ENCODE measurements around the gene GDF7.

GRCh38 chr2:20646446-20646845 lies 20.5 kb upstream of the GDF7 start:
- TF ChIP-seq JUND (IDR thresholded peaks at IDR 0.05; ENCODE audit: low read depth, low read length) (no peak), CREM (IDR thresholded peaks at IDR 0.05; ENCODE audit: low read depth) (no peak), POLR2AphosphoS5 (IDR thresholded peaks at IDR 0.05; ENCODE audit: low read length) (no peak), ESRRA (IDR thresholded peaks at IDR 0.05; ENCODE audit: low read length) (no peak), CBX5 (IDR thresholded peaks at IDR 0.05; ENCODE audit: low read depth) (no peak), NFYB (IDR thresholded peaks at IDR 0.05; ENCODE audit: insufficient read depth, low read depth, low read length) (no peak)
